Middle frontal gyrus (tissue), 1 donor: ENCODE results near the gene ZNF624.
"Not testable (repeated sequence)": the region's sequence is repeated elsewhere in the genome, so short reads cannot be mapped to it uniquely, and the experiment has no call there.

Experiments
- DNase-seq: peaks from one replicate; pipeline ENCODE4 v3.0.0-alpha.2; 2015; ENCODE audit warnings: low spot score; ENCODE audit errors: extremely low spot score

The ZNF624 gene

DNA sequence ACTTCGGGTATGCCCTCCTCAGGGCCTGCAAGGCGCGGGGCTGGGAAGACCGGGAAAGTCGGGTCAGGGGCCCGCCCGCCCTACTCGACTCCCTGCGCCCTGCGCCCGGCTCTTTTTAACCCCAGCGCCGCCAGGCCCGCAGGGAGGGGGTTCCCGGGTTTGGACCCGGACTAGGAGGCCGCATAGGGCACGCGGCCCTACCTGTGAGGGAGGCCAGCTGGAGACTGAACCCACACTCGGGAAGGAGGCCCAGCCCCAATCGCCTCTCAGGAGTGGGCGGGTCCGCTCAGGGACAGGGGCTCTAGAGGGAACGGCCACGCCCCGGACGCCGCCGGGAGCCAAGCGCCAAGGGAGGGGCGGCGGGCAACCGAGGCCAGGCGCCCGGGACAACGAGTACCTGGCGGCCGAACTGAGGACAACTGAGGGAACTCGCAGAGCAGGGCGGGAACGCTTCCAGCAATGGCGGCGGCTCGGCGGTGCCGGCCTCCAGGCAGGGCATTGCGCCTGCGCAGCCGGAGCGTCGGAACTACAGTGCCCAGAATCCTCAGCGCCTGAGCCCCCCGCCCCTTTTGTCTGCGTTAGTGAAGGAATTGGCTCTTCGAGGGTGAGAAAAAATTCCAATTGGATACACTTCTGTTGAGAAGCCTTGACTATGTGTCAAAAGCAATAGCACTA, at the start of gene ZNF624:
Gene ZNF624 (minus strand): TSS at position 484 of the 675 bp plus-strand sequence.
- DNase-seq = peak; percentile 88

DNA sequence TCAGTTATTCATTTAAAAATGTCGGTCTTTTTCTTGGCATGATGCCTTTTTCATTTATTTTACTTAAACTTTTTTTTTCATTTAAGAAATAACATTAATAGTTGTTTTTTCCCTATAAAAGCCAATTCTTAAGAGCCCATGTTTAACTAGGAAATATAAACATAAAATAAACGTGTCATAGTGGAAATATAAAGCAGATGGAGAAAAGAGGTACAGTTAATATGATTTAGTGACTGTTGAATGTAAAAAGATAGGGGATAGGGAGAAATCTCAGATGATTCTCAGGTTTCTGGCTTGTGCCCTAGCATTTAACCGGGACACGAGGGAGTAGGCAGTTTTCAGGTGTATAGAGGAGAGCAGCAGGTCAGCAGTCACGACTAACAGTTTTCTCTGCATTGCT, 44.0 kb upstream of the ZNF624 start:
- not testable (repeated sequence) for DNase-seq

DNA sequence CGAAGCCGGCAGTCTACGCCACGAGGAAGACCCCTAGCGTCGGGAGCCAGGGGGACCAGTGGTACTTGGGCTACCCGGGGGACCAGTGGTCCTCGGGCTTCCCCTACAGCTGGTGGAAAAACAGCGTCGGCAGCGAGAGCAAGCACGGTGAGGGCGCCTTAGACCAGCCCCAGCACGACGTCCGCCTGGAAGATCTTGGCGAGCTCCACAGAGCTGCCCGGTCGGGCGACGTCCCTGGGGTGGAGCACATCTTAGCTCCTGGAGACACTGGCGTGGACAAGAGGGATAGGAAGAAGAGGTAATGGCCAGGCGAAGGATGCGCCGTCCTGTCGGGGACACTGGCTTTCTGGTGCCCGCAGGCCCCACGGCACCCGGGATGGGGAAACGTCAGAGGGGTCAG, 36.8 kb upstream of the ZNF624 start:
- not testable (repeated sequence) for DNase-seq

DNA sequence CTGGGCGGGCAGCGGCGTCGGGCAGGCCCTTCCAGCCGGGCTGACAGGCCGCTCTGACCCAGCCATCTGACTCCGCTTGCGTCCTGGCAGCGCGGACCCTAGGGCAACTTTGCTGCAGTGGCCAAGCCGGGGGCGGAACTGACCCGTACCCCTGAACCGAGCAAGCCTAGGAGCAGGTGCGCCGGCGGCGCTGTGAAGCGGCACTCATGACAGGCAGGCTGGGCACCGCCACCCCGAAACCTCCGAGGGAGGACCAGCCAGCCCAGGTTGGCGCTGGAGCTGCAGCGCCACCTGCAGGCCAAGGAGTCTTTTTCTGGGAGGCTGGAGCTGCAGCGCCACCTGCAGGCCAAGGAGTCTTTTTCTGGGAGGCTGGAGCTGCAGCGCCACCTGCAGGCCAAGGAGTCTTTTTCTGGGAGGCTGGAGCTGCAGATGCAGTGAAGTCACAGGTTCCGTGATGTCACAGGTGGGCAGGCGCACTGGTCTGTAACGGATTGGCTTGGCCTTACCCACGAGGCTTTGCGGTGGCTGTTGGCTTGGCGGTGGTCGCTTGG, 36.2 kb upstream of the ZNF624 start, which contains the start of gene CCDC144A:
Gene CCDC144A (plus strand): TSS at position 511 of the 551 bp plus-strand sequence. CDS start 160 bp downstream, outside the sequence.
- DNase-seq = not testable (repeated sequence)

DNA sequence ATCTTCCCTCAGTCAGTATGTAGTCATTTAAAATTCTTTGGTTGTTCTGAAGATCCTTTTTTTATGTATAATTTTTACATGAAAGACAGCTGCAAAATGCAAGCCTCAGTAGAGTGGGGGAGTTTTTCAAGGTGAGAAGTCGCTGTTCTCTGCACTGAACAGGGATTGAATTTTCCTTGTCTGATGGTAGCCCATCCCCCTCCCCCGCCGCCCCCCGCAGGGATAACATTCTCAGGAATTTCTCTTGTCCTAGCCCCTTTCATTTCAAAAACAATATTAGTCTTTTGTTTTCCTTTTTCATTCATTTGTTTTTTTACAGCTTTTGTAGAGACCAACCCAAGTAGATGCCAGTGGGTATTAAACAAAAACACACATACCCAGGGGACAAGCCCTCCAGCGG, 33.5 kb upstream of the ZNF624 start:
- not testable (repeated sequence) for DNase-seq

DNA sequence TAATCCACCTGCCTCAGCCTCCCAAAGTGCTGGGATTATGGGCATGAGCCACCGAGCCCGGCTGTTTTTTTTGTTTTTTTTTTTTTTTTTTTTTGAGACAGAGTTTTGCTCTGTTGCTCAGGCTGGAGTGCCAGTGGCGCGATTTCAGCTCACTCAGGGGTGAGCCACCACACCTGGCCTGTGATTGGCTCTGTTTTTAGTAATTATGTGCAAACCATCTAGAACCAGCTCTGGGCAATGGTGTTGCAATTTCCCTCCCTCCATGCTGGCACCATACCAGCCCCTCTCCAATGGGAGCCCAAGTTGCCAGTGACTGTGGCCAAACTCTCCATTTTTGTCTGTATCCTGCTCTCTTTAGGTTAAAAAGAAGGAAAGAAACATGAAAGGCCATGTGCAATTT, 32.4 kb upstream of the ZNF624 start:
- not testable (repeated sequence) for DNase-seq

DNA sequence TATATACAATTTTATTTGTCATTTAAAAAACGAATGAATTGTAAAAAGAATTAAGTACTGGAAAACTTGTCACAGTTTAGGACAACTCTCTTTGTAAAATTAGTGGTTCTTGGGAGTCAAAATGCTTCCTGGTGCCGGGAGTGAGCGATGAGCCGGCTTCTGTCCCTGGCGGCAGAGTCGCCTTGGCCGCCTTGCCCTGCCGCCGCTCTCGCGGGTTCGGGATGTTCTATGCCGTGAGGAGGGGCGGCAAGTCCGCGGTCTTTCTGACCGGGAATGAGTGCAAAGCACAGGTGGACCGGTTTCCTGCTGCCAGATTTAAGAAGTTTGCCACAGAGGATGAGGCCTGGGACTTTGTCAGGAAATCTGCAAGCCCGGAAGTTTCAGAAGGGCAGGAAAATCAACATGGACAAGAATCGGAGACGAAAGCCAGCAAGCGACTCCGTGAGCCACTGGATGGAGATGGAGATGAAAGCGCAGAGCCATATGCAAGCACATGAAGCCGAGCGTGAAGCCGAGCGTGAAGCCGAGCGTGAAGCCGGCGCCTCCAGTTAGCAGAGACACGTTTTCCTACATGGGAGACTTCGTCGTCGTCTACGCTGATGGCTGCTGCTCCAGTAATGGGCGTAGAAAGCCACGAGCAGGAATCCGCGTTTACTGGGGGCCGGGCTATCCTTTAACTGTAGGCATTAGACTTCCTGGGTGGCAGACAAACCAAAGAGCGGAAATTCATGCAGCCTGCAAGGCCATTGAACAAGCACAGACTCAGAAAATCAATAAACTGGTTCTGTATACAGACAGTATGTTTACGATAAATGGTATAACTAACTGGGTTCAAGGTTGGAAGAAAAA, 29.9 kb upstream of the ZNF624 start:
- DNase-seq = not testable (repeated sequence)

DNA sequence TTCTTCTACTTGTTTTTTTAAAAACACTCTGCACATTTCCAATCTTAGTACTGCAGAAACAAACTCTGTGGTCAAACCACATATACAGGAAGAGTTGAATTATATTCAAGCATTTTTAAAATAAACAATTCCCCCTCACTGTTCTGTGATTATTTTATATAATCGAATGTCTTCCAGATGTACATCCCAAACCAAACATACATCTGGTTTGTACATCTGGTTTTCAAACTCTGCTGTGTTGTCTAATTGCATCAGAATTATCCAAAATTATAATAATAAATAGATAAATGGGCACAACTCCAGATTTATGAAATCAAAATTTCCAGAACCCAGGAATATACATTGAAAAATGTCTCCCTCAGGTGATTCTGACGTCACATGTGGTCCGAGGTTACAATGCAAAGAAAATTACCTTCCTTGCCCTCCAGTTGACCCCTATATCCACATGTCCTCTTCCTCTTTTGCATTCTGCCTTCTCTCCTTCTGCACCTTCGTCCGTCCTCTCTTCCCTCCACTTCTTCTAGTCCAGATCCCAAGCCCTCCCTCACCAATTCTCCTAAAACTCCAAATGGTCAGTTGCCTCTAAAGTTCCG, 23.1 kb upstream of the ZNF624 start:
- no peak for DNase-seq

DNA sequence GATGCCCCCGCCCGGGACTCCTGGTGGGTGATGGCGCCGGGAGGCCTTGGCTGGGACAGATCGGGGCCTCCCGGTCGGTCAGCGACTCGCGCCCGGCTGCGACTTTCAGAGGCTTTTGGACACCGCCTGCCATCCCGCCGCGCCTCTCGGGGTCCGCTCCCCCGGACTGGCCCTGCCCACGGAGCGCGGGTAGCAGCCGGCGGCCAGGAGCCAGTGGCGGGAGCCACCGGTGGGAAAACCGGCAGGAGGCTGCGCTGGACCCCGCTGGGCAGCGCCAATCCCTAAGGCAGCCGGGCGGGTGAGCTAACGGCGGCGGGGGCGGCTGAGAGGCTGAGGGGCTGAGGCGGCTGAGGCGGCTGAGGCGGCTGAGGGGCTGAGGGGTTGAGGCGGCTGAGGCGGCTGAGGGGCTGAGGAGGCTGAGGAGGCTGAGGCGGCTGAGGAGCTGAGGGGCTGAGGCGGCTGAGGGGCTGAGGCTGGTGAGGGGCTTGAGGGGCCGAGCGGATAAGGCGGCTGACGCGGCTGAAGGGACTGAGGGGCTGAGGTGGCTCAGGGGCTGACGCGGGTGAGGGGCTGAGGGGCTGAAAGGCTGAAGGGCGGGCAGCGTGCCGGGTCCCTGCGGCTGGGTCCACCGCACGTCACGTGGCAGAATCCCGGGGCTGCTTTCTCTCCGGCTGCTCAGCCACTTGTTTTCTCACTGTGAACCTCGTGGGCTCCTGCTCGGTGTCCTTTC, 13.4 kb upstream of the ZNF624 start:
- not testable (repeated sequence) for DNase-seq

DNA sequence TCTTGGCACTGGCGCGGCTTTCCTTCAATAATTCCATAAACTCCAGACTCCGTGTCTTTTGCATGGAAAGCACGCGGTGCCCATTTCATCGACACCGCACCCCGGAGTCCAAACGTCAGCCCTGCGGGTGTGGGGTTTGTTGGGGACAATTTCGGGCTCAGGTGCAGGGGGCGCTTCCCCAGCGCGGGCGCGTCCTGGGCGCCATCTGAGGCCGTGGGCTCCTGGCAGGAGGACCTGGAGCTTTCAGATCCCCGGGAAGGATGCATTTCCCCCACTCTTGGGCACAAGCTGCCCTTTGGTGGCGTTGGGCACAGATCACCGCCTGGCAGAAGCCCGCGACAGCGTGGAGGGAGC, 12.9 kb upstream of the ZNF624 start:
- DNase-seq = not testable (repeated sequence)

DNA sequence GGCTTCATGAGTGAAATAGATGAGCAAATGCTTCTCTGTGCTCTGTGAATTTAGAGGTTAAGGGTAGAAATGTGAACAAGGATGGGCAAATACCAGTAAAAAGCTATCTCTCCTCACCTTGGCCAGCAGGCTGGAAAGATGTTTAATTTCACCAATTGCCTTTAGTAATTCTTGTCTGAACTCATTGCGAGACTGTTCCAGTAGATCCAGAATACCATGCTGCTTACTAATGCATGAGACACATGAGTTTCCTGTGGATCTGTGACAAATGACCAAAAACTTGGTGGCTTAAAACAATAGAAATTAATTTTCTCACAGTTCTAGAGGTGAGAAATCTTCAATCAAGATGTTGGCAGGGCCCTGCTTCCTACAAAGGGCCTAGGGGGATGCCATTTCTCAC, 9.3 kb upstream of the ZNF624 start:
- DNase-seq = no peak

DNA sequence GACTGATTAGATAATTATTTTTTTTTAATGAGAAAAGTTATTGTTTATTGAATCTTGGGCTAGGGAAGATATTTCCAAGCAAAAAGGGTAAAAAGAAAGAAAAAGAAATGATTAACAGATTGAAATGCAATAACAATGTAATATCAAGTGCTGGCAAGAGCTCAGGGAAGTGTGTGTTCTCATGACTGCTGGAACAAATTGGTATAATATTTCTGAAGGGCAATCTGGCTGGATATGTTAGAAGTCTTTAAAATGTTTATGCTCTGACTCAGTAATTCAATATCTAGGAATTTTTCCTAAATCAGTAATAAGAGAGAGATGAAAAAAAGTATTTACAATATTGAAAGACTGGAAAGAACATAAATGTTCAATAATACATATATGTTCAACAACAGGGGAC, 7.6 kb upstream of the ZNF624 start:
- no peak for DNase-seq

DNA sequence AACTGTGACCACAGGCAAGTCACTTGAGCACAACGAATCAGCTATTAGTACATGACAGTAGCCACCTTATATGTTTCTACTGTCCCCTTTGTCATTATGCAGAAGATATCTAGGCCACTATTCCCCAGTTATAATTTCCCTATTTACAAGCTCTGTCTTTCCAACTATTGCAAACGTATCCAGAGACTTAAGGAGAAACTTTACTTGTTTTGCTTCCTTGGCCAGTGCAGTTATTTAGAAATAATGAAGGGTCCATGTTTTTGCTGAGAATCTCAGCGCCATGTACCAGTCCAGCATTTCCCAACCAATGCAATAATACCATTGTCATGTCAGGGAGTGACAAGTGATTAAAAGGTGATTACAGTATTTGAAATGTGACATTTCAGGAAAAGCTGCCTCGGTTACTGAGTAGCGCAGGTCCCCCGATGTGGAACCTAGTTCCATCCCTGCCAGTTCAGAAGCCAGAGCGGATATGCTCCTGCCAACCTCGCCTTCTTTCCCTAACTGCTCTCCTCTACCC, 743 bp downstream of the ZNF624 start:
- no peak for DNase-seq

DNA sequence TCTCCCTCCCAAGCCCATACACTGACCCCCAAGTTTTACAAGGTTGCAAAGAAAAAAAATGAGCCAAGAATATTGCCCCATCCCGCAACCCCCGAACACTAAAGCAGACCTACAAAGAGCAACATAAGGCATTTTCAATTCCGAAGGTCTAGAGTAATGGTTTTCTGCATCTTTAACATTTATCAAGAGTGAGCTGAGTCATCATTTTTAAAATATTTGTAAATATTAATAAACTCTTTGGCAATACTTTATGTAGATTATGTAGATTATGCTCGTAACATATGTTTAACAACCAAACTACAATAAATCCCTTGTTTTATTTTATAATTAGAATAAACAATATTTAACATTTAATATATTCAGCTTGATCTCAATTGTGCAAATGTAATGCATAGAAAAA, 1.4 kb downstream of the ZNF624 start:
- DNase-seq = no peak

DNA sequence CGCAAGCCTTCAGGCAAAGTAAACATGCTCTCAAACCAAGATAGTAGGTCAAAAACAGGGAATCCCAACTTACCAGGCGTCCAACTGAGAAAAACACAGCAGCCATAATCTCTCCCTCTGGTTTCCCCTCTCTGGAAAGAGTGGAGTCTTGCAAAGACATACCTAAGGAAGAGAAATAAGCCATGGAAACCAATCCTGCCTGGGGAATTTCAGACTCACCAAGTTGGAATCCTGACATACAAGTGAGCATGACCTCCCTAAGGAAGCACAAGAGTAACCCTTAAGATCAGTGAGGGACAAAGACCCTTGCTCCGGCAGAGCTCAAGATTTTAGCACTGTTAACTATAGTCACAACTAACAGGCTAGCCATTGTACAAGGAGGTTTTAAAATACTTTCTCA, 4.1 kb downstream of the ZNF624 start:
- no peak for DNase-seq

DNA sequence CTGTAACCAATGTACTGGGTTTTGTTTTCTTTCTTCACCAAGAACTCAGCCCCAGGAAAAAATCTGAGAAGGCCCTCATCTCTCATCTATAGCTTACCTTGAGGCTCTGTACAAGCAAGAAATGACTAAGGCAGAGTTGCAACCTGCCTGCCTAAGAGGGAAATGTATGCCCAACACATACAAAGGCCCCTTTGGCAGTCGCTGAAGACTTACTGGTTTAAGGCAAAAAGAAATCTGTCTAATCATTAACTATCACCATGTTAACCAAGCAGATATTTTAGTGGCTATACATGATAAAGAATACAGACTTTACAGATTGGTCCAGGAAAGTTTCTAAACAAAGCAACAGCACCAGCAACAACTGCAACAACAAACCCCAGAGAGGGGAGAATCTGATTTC, 14.2 kb downstream of the ZNF624 start:
- no peak for DNase-seq

DNA sequence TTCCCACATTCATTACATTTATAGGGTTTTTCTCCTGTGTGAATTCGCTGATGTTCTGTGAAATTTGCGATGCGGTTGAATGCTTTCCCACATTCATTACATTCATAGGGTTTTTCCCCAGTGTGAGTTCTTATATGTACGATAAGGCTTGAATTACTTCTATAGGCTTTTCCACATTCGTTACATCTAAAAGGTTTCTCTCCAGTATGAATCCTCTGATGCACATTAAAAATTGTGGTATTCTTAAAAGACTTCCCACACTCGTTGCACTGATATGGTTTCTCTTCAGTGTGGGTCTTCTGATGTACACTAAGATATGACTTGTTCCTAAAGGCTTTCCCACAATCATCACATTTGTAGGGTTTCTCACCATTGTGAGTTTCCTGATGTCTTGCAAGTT, 30.4 kb downstream of the ZNF624 start:
- no peak for DNase-seq

DNA sequence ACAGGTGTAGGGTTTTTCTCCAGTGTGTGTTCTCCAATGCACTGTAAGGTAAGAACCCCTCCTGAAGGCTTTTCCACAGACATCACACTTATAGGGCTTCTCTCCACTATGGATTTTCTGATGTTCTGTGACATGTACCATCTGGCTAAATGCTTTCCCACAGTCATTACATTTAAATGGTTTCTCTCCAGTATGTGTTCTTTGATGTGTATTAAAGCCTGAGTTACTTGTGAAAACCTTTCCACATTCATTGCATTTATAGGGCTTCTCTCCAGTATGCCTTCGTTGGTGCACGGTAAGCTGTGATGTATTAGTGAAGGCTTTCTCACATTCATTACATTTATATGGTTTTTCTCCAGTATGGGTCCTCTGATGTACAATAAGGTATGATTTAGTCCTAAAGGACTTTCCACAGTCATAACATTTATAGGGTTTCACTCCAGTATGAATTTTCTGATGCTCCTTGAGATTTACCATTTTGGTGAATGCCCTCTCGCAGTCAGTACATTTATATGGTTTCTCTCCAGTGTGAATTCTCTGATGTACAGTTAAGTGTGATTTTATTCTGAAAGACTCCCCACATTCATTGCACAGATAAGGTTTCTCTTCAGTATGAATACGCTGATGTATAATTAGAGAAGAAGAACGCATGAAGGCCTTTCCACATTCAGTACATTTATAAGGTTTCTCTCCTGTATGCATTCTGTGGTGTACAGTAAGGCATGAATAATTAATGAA, 30.9 kb downstream of the ZNF624 start:
- no peak for DNase-seq

DNA sequence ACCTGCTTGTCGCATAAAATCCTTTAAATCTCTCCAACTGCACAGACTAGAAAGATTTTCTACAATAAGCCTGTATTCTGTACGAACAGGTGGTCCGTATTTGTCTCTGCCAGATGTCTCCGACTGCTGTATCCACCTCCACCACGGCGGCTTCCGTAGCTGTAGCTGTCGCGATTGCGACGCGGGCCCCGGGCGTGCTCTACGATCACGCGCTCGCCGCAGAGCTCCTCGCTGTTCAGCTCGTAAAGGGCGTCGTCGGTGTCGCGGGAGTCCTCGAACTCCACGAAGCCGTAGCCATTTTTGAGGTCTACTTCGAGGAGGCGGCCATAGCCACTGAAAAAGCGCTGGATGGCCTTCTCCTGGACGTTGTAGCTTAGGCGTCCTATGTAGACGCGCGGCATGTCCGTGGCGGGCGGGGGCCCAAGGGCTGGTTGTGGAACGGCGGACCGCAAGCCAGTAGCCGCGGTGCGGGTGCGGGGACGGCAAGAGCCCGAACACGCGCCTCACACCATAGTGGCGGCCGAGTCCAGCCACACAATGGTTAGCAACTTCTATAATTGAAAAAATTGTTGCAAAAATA, 36.1 kb downstream of the ZNF624 start:
- no peak for DNase-seq

DNA sequence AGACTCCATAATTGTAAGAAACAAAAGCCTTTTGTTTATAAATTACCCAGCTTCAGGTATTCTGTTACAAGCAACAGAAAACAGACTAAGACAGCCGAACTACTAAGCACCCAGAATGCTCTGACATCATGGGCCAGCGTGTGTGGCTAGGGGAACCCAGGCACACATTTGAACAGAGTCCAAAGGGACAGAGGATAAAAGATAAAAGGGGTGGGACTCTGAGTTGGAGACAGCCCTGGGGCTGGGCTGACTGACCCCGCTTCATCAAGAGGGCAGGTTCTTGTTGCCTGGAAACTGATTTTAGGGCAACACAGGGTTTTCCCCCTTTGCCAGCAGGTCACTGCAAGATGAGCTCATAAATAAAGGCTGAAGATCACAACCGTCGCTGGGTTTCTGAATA, 54.1 kb downstream of the ZNF624 start:
- DNase-seq = no peak
